Thoracic aorta (tissue), 2 donors: ENCODE measurements around the gene RNF187. TPM values are rescaled to one million over a fixed set of nuclear protein-coding genes. Genes with fewer than 3 reads are reported as not detected.

Source experiments
- ATAC-seq: fragments of 150-250 bp; one replicate; pipeline ENCODE4 v1.8.0; 2017; ENCODE audit warnings: low read depth; ENCODE audit not compliant: insufficient number of reproducible peaks, low FRiP score
- DNase-seq: peaks from one replicate; pipeline ENCODE4 v3.0.0-alpha.2; 2020; ENCODE audit warnings: low spot score
- H3K27ac ChIP-seq, 2 donors: fragments of 200-600 bp; sonication (generic); 1 replicate in 1 of 2; 2 replicates in 1 of 2; pipeline ENCODE4 v1.5.1; 2016; ENCODE audit warnings: mild to moderate bottlenecking in 2 of 2, moderate library complexity in 2 of 2
- H3K27me3 ChIP-seq: fragments of 200-600 bp; sonication (generic); replicated peaks from 2 replicates; pipeline ENCODE4 v1.6.0; 2016; ENCODE audit warnings: mild to moderate bottlenecking; ENCODE audit not compliant: insufficient read depth
- H3K36me3 ChIP-seq: fragments of 200-600 bp; sonication (generic); one replicate; pipeline ENCODE4 v1.5.1; 2016
- H3K4me1 ChIP-seq, 2 donors: fragments of 200-600 bp; sonication (generic); 1 replicate in 1 of 2; 2 replicates in 1 of 2; pipeline versions ENCODE4 v1.5.1 to v1.6.0; 2016; ENCODE audit warnings: low read depth in 2 of 2, mild to moderate bottlenecking in 1 of 2; ENCODE audit not compliant: control insufficient read depth in 1 of 2
- H3K4me3 ChIP-seq: fragments of 200-600 bp; sonication (generic); 2 replicates; pipeline ENCODE4 v1.5.1; 2016; ENCODE audit warnings: mild to moderate bottlenecking
- H3K9me3 ChIP-seq: fragments of 200-600 bp; sonication (generic); 2 replicates; pipeline ENCODE4 v1.5.1; 2016
- total RNA-seq, 2 donors: library from RNA; depleted of rRNA; stranded (reverse); fragments of >200 nt; gene quantifications; one replicate each; pipeline versions ENCODE4 v1.1.0 to v1.2.3, GENCODE V29; 2016
- TF ChIP-seq, protein P1 (sequence below): fragments of 200-600 bp; sonication (generic); IDR thresholded peaks from one replicate; pipeline ENCODE4 v1.5.1; 2019; ENCODE audit warnings: antibody characterized with exemption

RNF187 gene
- 10 to 100 TPM; 35.6 to 70.1 TPM for total RNA-seq

DNA sequence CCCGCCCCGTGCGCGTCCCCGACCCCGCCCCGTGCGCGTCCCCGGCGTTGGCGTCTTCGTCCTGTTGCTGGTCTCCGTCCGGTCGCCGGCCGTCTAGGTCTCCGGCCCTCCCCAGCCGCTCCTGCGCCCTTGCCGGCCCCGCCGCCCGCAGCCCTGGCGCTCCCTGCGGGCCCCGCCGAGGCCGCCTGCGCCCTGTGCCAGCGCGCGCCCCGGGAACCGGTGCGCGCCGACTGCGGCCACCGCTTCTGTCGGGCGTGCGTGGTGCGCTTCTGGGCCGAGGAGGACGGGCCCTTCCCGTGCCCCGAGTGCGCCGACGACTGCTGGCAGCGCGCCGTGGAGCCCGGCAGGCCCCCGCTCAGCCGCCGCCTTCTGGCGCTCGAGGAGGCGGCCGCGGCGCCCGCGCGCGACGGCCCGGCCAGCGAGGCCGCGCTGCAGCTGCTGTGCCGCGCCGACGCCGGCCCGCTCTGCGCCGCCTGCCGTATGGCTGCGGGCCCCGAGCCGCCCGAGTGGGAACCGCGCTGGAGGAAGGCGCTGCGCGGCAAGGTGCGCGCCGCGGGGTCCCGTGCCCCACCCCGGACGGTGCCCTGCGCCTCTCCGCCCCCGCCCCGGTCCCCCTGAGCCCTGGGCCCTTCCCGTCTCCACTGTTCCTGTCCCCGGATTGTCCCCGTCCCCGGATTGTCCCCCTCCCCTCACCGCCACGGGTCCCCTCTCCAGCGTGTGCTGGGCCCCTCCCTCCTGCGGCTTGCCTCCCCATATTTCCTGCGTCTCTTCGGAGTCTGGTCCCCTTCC is at the start of gene RNF187:
TSS of gene RNF187 (plus strand) at position 47 of the 789 bp plus-strand sequence.
- DNase-seq: peak; percentile 38
- peaks cover 25 to 35% of the 10 kb centered on the region in 2 donors for H3K4me1 ChIP-seq
- peak within 1 kb of the TSS; percentile 98 to 100 for H3K27ac ChIP-seq
- peak within 1 kb of the TSS; percentile 97 for H3K4me3 ChIP-seq
- H3K9me3 ChIP-seq: no peaks in the 10 kb centered on the region
- no peaks in the 10 kb centered on the region for H3K27me3 ChIP-seq
- TF ChIP-seq, protein P1, sequence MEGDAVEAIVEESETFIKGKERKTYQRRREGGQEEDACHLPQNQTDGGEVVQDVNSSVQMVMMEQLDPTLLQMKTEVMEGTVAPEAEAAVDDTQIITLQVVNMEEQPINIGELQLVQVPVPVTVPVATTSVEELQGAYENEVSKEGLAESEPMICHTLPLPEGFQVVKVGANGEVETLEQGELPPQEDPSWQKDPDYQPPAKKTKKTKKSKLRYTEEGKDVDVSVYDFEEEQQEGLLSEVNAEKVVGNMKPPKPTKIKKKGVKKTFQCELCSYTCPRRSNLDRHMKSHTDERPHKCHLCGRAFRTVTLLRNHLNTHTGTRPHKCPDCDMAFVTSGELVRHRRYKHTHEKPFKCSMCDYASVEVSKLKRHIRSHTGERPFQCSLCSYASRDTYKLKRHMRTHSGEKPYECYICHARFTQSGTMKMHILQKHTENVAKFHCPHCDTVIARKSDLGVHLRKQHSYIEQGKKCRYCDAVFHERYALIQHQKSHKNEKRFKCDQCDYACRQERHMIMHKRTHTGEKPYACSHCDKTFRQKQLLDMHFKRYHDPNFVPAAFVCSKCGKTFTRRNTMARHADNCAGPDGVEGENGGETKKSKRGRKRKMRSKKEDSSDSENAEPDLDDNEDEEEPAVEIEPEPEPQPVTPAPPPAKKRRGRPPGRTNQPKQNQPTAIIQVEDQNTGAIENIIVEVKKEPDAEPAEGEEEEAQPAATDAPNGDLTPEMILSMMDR: no peak
- peaks cover 8% of the 10 kb centered on the region for H3K36me3 ChIP-seq
- ATAC-seq: peak; percentile 87

- Histone ChIP-seq H3K9me3 (no peaks in the 10 kb centered on the region), H3K4me1 (no peaks in the 10 kb centered on the region), H3K36me3 (no peaks in the 10 kb centered on the region), H3K4me3 (no peak overlapping the region), H3K27me3 (no peaks in the 10 kb centered on the region), H3K27ac (no peak overlapping the region)
- DNase-seq (no peak), ATAC-seq (no peak)
- TF ChIP-seq, protein P1: no peak
Observed at GRCh38 chr1:228437424-228437962, 49.7 kb upstream of the RNF187 start.

DNA sequence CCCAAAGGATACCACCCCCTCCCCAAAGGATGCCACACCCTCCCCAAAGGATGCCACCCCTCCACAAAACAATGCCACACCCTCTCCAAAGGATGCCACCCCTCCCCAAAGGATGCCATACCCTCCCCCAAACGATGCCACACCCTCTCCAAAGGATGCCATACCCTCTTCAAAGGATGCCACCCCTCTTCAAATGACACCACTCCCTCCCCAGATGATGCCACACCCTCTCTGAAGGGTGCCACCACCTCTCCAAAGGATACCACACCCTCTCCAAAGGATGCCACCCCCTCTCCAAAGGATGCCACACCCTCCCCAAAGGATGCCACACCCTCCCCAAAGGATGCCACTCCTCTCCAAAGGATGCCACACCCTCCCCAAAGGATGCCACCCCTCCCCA is 48.9 kb upstream of the RNF187 start:
- ATAC-seq: no peak
- DNase-seq: no peak
- Histone ChIP-seq H3K4me3 (no peak overlapping the region), H3K27me3 (no peaks in the 10 kb centered on the region), H3K27ac (no peak overlapping the region), H3K4me1 (no peaks in the 10 kb centered on the region), H3K36me3 (no peaks in the 10 kb centered on the region), H3K9me3 (no peaks in the 10 kb centered on the region)
- TF ChIP-seq, protein P1: no peak

DNA sequence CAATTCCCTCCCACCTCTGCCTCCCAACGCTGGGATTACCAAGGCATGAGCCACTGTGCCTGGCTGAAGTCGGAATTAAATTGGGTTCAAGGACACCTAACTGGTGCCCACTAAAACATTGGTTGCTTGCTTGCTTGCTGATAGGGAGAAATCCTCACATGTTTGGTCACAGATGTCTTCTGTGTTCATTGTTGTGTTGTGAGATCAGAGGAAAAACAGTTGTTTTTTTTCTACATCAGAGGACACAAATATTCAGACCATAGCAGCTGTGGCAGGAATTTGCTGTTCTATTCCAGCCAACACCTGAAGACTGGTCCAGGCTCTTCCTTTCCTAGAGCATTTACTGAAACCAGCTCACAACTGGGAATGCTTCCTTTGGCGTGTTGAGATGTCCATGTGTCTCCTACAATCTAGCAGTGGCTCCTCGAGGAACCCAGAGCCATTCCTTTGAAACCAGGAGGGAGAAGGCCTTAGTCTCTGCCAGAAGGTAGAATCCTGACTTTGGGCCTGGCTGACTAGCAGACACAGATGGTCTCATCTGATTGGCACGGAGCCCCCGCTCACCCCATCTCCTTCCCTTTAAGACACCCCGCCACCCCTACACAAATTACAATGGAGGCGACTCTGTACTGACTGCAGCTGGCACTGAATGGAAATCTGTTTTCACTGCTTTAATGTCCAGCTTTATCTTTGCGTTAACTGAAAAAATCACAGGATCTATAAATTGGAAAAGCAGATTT is 46.3 kb upstream of the RNF187 start:
- ATAC-seq (no peak), DNase-seq (no peak)
- H3K36me3 ChIP-seq: no peaks in the 10 kb centered on the region
- H3K4me3 ChIP-seq: no peak overlapping the region
- no peak overlapping the region for H3K27ac ChIP-seq
- H3K27me3 ChIP-seq: no peaks in the 10 kb centered on the region
- TF ChIP-seq, protein P1: no peak
- no peaks in the 10 kb centered on the region for H3K9me3 ChIP-seq
- peaks cover 0 to 6% of the 10 kb centered on the region in 2 donors for H3K4me1 ChIP-seq

GRCh38 chr1:228443395-228443794 is 43.8 kb upstream of the RNF187 start:
- no peak overlapping the region for H3K27ac ChIP-seq
- H3K27me3 ChIP-seq: no peaks in the 10 kb centered on the region
- peaks cover 0 to 10% of the 10 kb centered on the region in 2 donors for H3K4me1 ChIP-seq
- TF ChIP-seq, protein P1: no peak
- no peaks in the 10 kb centered on the region for H3K36me3 ChIP-seq
- no peaks in the 10 kb centered on the region for H3K9me3 ChIP-seq
- ATAC-seq: no peak
- H3K4me3 ChIP-seq: no peak overlapping the region
- no peak for DNase-seq
